ENCODE measurements around the gene MSANTD4.

DNA sequence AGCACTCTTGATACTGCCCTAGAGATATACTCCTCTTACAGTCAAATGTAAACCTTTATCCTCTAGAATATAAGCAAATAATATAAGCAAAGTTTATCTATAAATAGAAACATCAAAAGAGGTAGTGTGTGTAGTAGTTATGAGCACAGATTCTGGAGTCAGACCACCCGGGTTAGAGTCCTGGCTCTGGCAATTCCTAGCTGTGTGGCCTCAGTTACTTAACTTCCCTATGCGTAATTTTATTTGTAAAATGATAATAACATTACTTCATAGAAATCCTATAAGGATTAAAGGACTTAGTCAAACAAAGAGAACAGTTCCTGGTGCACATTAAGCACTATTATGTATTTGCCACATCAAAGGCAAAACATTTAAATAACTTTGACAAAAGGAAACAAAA is 7.0 kb downstream of the MSANTD4 start:
- TF ChIP-seq, protein P1, sequence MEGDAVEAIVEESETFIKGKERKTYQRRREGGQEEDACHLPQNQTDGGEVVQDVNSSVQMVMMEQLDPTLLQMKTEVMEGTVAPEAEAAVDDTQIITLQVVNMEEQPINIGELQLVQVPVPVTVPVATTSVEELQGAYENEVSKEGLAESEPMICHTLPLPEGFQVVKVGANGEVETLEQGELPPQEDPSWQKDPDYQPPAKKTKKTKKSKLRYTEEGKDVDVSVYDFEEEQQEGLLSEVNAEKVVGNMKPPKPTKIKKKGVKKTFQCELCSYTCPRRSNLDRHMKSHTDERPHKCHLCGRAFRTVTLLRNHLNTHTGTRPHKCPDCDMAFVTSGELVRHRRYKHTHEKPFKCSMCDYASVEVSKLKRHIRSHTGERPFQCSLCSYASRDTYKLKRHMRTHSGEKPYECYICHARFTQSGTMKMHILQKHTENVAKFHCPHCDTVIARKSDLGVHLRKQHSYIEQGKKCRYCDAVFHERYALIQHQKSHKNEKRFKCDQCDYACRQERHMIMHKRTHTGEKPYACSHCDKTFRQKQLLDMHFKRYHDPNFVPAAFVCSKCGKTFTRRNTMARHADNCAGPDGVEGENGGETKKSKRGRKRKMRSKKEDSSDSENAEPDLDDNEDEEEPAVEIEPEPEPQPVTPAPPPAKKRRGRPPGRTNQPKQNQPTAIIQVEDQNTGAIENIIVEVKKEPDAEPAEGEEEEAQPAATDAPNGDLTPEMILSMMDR (IDR thresholded peaks at IDR 0.05) = no peak
- TF ChIP-seq POLR2A (IDR thresholded peaks at IDR 0.05) = no peak
- TF ChIP-seq EP300 (IDR thresholded peaks at IDR 0.05; ENCODE audit: low read depth) = no peak

Data from transverse colon (tissue), 3 donors.